ENCODE results near the gene PRAC1.

PRAC1 gene

GRCh38 chr17:48690655-48691054 lies 31.7 kb downstream of the PRAC1 start:
- Histone ChIP-seq H3K4me3 (ENCODE audit: severe bottlenecking) (no peak overlapping the region), H3K36me3 (ENCODE audit: low read depth) (no peaks in the 10 kb centered on the region), H3K27ac (ENCODE audit: poor library complexity, severe bottlenecking) (no peak overlapping the region), H3K9me3 (ENCODE audit: severe bottlenecking) (no peaks in the 10 kb centered on the region), H3K27me3 (ENCODE audit: insufficient read depth, poor library complexity, severe bottlenecking) (no peaks in the 10 kb centered on the region), H3K4me1 (ENCODE audit: insufficient read depth, poor library complexity, severe bottlenecking) (no peaks in the 10 kb centered on the region)
- no peak for TF ChIP-seq CTCF (IDR thresholded peaks at IDR 0.05; ENCODE audit: poor library complexity, severe bottlenecking)
- no peak for DNase-seq (ENCODE audit: low spot score)
- no peak for ATAC-seq (ENCODE audit: low read depth)

DNA sequence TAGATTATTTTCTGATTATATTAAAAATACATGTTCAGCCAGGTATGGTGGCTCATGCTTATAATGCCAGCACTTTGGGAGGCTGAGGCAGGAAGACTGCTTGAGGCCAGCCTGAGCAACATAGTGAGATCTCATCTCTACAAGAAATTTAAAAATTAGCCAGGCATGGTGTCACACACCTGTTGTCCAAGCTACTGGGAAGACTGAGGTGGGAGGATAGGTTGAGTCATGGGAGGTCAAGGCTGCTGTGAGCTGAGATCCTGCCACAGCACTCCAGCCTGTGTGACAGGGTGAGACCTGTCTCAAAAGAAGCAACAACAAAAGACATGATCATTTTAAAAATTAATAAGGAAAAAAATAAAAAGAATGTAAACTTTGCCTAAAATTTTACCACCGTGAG lies 40.7 kb downstream of the PRAC1 start:
- Histone ChIP-seq H3K27ac (ENCODE audit: poor library complexity, severe bottlenecking) (no peak overlapping the region), H3K27me3 (ENCODE audit: insufficient read depth, poor library complexity, severe bottlenecking) (no peaks in the 10 kb centered on the region), H3K9me3 (ENCODE audit: severe bottlenecking) (no peaks in the 10 kb centered on the region), H3K36me3 (ENCODE audit: low read depth) (no peaks in the 10 kb centered on the region), H3K4me3 (ENCODE audit: severe bottlenecking) (no peak overlapping the region), H3K4me1 (ENCODE audit: insufficient read depth, poor library complexity, severe bottlenecking) (no peaks in the 10 kb centered on the region)
- ATAC-seq (ENCODE audit: low read depth) = no peak
- no peak for TF ChIP-seq CTCF (IDR thresholded peaks at IDR 0.05; ENCODE audit: poor library complexity, severe bottlenecking)
- no peak for DNase-seq (ENCODE audit: low spot score)

- no peak for ATAC-seq (ENCODE audit: low read depth)
- no peak overlapping the region for H3K4me3 ChIP-seq (ENCODE audit: severe bottlenecking)
- H3K27me3 ChIP-seq (ENCODE audit: insufficient read depth, poor library complexity, severe bottlenecking) = no peaks in the 10 kb centered on the region
- no peaks in the 10 kb centered on the region for H3K36me3 ChIP-seq (ENCODE audit: low read depth)
- H3K9me3 ChIP-seq (ENCODE audit: severe bottlenecking) = no peaks in the 10 kb centered on the region
- no peaks in the 10 kb centered on the region for H3K4me1 ChIP-seq (ENCODE audit: insufficient read depth, poor library complexity, severe bottlenecking)
- no peak for TF ChIP-seq CTCF (IDR thresholded peaks at IDR 0.05; ENCODE audit: poor library complexity, severe bottlenecking)
- H3K27ac ChIP-seq (ENCODE audit: poor library complexity, severe bottlenecking) = no peak overlapping the region
- no peak for DNase-seq (ENCODE audit: low spot score)
Observed at GRCh38 chr17:48679385-48680096, 42.8 kb downstream of the PRAC1 start.

- ATAC-seq (ENCODE audit: low read depth) = peak; percentile 90
- H3K9me3 ChIP-seq (ENCODE audit: severe bottlenecking) = no peaks in the 10 kb centered on the region
- no peaks in the 10 kb centered on the region for H3K27me3 ChIP-seq (ENCODE audit: insufficient read depth, poor library complexity, severe bottlenecking)
- H3K36me3 ChIP-seq (ENCODE audit: low read depth) = no peaks in the 10 kb centered on the region
- no peak overlapping the region for H3K27ac ChIP-seq (ENCODE audit: poor library complexity, severe bottlenecking)
- H3K4me1 ChIP-seq (ENCODE audit: insufficient read depth, poor library complexity, severe bottlenecking) = no peaks in the 10 kb centered on the region
- DNase-seq (ENCODE audit: low spot score) = peak; percentile 62
- no peak overlapping the region for H3K4me3 ChIP-seq (ENCODE audit: severe bottlenecking)
- peak; percentile 91 for TF ChIP-seq CTCF (IDR thresholded peaks at IDR 0.05; ENCODE audit: poor library complexity, severe bottlenecking)
Observed at GRCh38 chr17:48678141-48678971, 44.0 kb downstream of the PRAC1 start.
